T-helper 17 cell (primary cell): ENCODE data around the gene RAB34. TPM values are rescaled to one million over a fixed set of nuclear protein-coding genes. Genes with fewer than 3 reads are reported as not detected.

Experiments
- ATAC-seq: fragments of 150-1000 bp; cut with Tn5 transposase; 2 replicates; pipeline ENCODE4 v1.10.0; 2021; ENCODE audit warnings: mild to moderate bottlenecking, moderate library complexity
- DNase-seq, 3 donors: peaks; one replicate each; pipeline versions ENCODE4 v3.0.0 to v3.0.0-alpha.2; 2020 to 2021
- H3K9me3 ChIP-seq: one replicate; pipeline ENCODE4 v1.7.0; 2013; ENCODE audit warnings: low read length, mild to moderate bottlenecking; ENCODE audit not compliant: control insufficient read depth, poor library complexity, severe bottlenecking
- H3K27ac Mint-ChIP-seq: one replicate; pipeline ENCODE4 v1.8.0; 2022; ENCODE audit warnings: mild to moderate bottlenecking, moderate library complexity, mixed read lengths
- H3K27me3 Mint-ChIP-seq: one replicate; pipeline ENCODE4 v1.8.0; 2022; ENCODE audit warnings: mixed read lengths
- H3K36me3 Mint-ChIP-seq: one replicate; pipeline ENCODE4 v1.8.0; 2022; ENCODE audit warnings: low read depth, mixed read lengths
- H3K4me1 Mint-ChIP-seq: one replicate; pipeline ENCODE4 v1.8.0; 2022; ENCODE audit warnings: mild to moderate bottlenecking, mixed read lengths
- H3K4me3 Mint-ChIP-seq: one replicate; pipeline ENCODE4 v1.8.0; 2022; ENCODE audit warnings: mild to moderate bottlenecking, moderate library complexity, mixed read lengths
- total RNA-seq, 4 donors: library from RNA in 2 of 4; stranded (reverse) in 2 of 4; gene quantifications; one replicate each; pipeline ENCODE4 v1.2.3 and lab custom pipeline; 2022 to 2026

The RAB34 gene
- total RNA-seq, 2 donors from 2014 or later = 8.3 to 24.3 TPM

DNA sequence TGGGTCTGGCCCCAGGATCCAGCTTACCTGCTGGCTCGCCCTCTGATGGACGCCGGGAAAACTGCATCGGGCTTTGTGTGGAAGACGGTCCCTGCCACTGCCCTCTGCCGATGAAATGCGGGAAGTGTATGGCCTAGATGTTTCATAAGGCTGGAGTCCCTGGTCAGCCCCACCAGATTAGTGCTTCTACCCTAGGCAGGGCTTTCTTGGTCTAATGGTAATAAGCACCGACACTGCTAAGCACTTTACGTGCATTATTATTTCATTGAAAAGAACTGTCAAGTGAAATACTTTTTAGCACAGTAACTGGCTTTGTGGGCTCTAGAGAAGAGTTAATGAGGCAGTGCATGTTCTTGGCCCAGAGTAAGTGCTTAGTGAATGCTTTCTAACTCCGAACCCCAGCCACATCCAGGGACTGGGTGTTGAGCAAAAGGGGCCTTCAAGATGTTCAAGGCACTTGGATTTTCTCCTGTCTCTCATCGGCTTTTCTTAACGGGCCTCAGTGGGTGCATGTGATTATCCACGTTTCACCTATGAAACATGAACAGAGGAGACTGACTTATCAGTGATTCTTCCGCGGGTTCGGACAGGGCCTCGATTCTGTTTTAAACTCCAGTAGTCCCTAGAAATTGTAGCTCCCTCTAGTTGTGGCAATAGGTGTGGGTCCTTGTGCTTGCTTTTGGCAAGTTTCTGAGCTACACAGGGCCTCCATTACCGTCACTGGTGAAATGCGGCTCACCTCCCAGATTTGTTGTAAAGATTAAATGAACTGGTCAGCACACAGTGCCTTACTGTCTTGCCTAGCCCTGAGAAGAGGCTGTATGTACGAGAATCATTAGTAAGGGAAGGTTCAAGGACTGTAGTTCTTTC is 32.7 kb upstream of the RAB34 start:
- DNase-seq (peak; percentile 79 to 85 (median 79)), ATAC-seq (peak; percentile 89)
- no peaks in the 10 kb centered on the region for H3K9me3 ChIP-seq
- no peaks in the 10 kb centered on the region for H3K36me3 Mint-ChIP-seq
- H3K27ac Mint-ChIP-seq = peak overlapping the region; percentile 8
- no peak overlapping the region for H3K4me3 Mint-ChIP-seq
- no peaks in the 10 kb centered on the region for H3K27me3 Mint-ChIP-seq
- peaks cover 4% of the 10 kb centered on the region for H3K4me1 Mint-ChIP-seq

DNA sequence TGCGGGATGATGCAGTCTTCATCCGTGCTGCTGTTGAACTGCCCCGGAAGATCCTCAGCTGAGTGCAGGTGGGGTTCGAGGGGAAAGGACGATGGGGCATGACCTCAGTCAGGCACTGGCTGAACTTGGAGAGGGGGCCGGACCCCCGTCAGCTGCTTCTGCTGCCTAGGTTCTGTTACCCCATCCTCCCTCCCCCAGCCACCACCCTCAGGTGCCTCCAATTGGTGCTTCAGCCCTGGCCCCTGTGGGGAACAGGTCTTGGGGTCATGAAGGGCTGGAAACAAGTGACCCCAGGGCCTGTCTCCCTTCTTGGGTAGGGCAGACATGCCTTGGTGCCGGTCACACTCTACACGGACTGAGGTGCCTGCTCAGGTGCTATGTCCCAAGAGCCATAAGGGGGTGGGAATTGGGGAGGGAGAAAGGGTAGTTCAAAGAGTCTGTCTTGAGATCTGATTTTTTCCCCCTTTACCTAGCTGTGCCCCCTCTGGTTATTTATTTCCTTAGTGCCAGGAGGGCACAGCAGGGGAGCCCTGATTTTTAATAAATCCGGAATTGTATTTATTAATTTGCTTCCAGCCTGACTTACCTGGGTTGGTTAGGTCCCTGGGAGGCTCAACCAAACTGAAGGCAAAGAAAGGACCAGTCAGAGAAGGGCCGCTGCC is 32.0 kb upstream of the RAB34 start:
- Mint-ChIP-seq H3K27me3 (no peaks in the 10 kb centered on the region), H3K27ac (peak overlapping the region; percentile 8), H3K4me3 (no peak overlapping the region), H3K36me3 (no peaks in the 10 kb centered on the region), H3K4me1 (peaks cover 10% of the 10 kb centered on the region)
- H3K9me3 ChIP-seq = no peaks in the 10 kb centered on the region
- no peak for DNase-seq
- ATAC-seq = peak; percentile 10

DNA sequence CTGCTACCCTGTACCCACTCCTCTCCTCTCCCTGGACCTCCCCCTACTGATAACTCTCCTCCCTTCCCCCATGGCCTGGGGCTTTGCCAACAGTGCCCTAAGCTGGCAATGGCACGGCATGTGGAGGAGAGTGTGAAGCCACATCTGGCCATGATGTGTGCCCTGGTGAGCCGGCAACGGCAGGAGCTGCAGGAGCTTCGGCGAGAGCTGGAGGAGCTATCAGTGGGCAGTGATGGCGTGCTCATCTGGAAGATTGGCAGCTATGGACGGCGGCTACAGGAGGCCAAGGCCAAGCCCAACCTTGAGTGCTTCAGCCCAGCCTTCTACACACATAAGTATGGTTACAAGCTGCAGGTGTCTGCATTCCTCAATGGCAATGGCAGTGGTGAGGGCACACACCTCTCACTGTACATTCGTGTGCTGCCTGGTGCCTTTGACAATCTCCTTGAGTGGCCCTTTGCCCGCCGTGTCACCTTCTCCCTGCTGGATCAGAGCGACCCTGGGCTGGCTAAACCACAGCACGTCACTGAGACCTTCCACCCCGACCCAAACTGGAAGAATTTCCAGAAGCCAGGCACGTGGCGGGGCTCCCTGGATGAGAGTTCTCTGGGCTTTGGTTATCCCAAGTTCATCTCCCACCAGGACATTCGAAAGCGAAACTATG is 31.3 kb upstream of the RAB34 start:
- ATAC-seq (no peak), DNase-seq (no peak)
- H3K27ac Mint-ChIP-seq = no peak overlapping the region
- no peaks in the 10 kb centered on the region for H3K36me3 Mint-ChIP-seq
- no peaks in the 10 kb centered on the region for H3K9me3 ChIP-seq
- H3K27me3 Mint-ChIP-seq = no peaks in the 10 kb centered on the region
- H3K4me1 Mint-ChIP-seq = peaks cover 10% of the 10 kb centered on the region
- peak overlapping the region; percentile 25 for H3K4me3 Mint-ChIP-seq

DNA sequence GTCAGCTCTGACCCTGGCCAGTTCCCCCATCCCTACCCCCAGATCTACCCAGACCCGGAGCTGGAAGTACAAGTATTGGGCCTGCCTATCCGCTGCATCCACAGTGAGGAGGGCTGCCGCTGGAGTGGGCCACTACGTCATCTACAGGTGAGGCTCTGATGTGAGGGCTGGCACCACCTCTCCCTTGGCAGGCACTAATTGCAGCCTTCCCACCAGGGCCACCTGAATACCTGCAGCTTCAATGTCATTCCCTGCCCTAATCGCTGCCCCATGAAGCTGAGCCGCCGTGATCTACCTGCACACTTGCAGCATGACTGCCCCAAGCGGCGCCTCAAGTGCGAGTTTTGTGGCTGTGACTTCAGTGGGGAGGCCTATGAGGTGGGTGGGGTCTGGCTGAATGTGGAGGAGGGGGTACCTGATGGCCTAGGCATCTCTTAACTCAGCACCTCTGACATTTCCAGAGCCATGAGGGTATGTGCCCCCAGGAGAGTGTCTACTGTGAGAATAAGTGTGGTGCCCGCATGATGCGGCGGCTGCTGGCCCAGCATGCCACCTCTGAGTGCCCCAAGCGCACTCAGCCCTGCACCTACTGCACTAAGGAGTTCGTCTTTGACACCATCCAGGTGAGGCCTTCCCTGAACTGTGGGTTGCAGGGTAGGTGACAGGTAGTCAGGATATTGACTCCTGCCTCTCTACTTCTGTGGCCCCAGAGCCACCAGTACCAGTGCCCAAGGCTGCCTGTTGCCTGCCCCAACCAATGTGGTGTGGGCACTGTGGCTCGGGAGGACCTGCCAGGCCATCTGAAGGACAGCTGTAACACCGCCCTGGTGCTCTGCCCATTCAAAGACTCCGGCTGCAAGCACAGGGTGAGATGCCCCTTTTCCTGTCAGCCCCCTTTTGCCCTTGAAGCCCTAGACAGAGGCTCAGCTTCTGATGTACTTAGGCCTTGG is 30.4 kb upstream of the RAB34 start:
- no peak for DNase-seq
- Mint-ChIP-seq H3K27me3 (no peaks in the 10 kb centered on the region), H3K27ac (peak overlapping the region; percentile 2), H3K4me1 (peaks cover 12% of the 10 kb centered on the region), H3K36me3 (no peaks in the 10 kb centered on the region), H3K4me3 (no peak overlapping the region)
- no peaks in the 10 kb centered on the region for H3K9me3 ChIP-seq
- no peak for ATAC-seq

DNA sequence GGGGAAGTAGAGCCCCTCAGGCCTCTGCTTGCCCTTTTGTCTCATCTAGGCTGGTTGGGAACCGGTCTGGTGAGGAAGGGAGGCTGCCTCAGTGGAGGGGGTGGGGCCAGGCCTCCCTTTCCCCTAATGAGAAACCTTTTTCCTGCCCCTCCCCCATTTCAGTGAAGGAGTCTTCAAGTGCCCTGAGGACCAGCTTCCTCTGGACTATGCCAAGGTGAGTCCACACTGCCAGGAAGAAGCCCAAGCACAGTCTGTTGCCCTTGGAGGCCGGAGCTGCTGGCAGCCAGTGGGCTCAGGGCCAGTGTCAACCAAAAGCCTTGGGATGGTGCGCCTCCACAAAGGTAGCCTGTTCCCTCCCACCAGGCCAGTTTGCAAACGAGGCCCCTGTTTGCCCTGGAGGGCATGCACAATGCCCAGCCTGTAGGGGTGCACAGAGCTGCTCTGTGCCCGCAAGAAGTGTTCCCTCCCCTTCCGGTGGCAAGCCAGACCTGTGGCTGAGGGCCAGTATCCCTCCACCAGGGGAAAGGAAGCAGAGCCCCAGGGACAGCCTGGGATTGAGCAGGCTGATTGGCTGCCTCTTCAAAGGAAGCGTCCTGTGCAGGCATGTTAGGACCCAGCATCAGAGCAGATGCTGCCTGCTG is 29.5 kb upstream of the RAB34 start:
- ATAC-seq = no peak
- H3K9me3 ChIP-seq = no peaks in the 10 kb centered on the region
- peaks cover 13% of the 10 kb centered on the region for H3K4me1 Mint-ChIP-seq
- no peak for DNase-seq
- H3K27ac Mint-ChIP-seq = peak overlapping the region; percentile 86
- no peaks in the 10 kb centered on the region for H3K36me3 Mint-ChIP-seq
- H3K4me3 Mint-ChIP-seq = no peak overlapping the region
- H3K27me3 Mint-ChIP-seq = no peaks in the 10 kb centered on the region

DNA sequence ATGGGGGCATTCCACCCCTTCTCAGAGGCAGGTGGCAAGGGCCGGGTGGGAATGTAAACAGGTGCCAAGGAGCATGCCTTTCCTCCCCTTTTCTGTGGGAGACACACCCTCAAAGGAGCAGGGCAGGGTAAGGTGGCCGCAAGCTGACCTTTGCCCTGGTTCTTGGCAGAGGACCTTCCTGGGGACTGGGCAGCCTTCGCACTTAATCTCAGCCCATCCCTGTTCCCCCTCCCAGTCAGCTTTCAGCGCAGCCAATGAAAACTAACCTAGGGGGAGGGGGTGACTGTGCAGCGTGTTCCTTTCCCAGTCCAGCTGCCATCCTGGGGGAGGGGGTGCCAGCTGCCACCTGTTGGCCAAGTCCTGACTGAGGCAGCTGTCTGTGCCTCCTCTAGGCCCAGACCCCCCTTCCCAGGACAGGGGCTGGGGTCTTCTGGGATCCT is 29.0 kb upstream of the RAB34 start:
- Mint-ChIP-seq H3K4me1 (peaks cover 13% of the 10 kb centered on the region), H3K27ac (peak overlapping the region; percentile 86), H3K36me3 (no peaks in the 10 kb centered on the region), H3K4me3 (peak overlapping the region; percentile 89), H3K27me3 (no peaks in the 10 kb centered on the region)
- no peaks in the 10 kb centered on the region for H3K9me3 ChIP-seq
- DNase-seq (no peak), ATAC-seq (no peak)

DNA sequence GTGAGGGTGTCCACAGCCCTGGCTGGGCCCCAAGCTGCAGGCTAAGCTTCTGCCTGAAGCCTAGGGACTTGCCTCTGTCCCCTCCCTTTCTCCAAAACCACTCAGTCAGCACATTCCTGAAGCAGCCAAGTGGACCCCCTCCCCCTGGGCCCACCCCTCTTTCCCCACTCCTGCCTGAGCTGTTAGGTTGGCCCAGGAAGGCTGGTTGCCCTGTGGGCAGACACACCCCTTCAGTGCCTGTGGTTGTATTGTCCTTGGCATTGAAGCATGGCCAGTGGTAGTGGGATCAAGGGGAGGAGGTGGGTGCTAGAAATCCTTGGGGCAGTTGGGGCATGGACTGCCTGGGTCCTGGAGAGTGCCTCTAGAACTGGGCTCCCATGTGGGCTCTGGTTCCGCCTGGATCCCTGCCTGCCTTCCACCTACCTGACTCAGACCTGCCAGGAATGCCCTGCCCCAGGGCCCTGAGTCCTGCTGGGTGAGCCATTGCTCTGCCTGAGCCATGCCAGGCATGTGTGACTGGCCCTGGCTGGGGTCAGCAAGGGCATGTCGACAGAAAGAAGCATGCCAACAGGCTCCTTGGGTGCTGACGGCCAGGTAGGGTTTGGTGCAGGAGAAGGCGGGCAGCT is 28.2 kb upstream of the RAB34 start:
- Mint-ChIP-seq H3K36me3 (no peaks in the 10 kb centered on the region), H3K27me3 (no peaks in the 10 kb centered on the region), H3K4me1 (peaks cover 13% of the 10 kb centered on the region), H3K27ac (peak overlapping the region; percentile 86), H3K4me3 (peak overlapping the region; percentile 89)
- no peaks in the 10 kb centered on the region for H3K9me3 ChIP-seq
- DNase-seq = no peak
- no peak for ATAC-seq

DNA sequence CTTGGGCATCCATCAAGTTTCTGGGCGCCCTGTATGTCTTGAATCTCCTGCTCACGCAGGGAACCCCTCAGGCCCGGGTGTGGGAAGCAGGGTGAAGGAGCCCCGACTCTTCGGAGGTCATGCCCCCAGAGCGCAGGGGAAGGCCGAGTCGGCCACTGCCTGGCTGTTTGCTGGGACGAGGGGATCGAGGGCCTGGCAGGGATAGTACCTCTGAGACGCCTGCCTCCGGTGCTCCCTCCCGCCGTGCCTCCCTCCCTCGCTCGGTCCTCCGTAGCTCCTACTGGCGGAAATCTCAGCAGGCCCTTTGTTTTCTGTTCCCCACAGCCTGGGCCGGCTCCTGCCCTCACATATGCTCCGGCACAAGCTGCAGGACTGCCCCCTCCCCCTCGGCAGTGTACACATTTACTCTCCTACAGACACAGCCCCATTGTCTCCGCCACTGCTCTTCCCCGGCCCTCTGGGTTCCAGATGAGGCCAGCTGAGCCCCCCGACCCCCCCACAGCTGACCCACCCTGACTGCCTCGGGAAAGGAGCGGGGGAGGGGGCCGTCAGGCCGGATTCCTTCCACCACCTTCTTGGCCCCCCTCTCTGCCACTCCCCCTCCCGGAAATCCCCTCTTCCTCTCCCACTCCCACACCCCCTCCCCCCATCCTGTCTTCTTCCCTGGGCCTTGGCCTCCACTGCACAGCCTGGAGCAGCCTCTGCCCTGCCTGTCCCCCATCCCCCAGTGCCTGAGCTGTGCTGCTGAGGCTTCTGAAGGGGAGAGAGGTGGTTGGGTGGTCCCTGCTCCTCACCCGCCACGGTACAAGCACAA is 27.5 kb upstream of the RAB34 start:
- DNase-seq = no peak
- ATAC-seq = peak; percentile 6
- peak overlapping the region; percentile 86 for H3K27ac Mint-ChIP-seq
- no peaks in the 10 kb centered on the region for H3K27me3 Mint-ChIP-seq
- no peaks in the 10 kb centered on the region for H3K36me3 Mint-ChIP-seq
- peaks cover 13% of the 10 kb centered on the region for H3K4me1 Mint-ChIP-seq
- H3K4me3 Mint-ChIP-seq = peak overlapping the region; percentile 89
- H3K9me3 ChIP-seq = no peaks in the 10 kb centered on the region

DNA sequence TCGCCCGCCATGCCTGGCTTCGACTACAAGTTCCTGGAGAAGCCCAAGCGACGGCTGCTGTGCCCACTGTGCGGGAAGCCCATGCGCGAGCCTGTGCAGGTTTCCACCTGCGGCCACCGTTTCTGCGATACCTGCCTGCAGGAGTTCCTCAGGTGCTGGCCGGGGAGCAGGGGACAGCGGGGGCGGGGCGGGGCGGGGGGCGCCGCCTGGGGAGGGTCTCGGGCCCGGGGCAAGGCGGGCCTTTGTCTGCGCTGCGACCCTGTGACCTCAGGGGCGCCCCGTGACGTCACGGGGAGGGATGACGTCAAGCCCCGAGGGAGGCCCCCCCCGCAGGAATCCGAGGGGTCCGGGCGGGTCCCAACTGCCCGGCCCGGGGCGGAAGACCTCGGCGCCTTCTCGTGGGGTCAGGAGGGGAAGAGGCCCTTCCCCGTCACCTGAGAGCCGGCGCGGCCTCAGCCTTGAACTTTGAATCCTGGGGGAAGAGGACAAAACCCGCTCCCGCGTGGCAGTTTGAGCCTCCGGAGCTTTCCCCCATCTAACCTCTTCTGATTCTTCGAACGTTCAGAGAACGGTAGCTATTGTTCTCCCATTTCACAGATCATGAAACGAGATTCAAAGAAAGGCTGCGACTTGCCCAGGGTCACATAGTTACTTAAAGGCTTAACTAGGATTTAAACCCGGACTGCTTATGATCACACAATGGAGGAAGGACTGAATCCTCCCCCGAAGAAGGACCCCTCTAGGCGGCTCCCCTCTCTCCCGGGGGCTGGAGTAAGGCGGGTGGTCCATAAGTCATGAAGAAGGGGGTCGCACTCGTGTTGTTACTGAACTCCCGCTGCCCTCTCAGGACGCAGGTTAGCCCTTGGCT is 26.7 kb upstream of the RAB34 start:
- H3K27me3 Mint-ChIP-seq = no peaks in the 10 kb centered on the region
- peaks cover 13% of the 10 kb centered on the region for H3K4me1 Mint-ChIP-seq
- H3K9me3 ChIP-seq = no peaks in the 10 kb centered on the region
- H3K4me3 Mint-ChIP-seq = peak overlapping the region; percentile 89
- DNase-seq = peak; percentile 44 to 56 (median 55)
- peak; percentile 53 for ATAC-seq
- H3K36me3 Mint-ChIP-seq = no peaks in the 10 kb centered on the region
- peak overlapping the region; percentile 86 for H3K27ac Mint-ChIP-seq

DNA sequence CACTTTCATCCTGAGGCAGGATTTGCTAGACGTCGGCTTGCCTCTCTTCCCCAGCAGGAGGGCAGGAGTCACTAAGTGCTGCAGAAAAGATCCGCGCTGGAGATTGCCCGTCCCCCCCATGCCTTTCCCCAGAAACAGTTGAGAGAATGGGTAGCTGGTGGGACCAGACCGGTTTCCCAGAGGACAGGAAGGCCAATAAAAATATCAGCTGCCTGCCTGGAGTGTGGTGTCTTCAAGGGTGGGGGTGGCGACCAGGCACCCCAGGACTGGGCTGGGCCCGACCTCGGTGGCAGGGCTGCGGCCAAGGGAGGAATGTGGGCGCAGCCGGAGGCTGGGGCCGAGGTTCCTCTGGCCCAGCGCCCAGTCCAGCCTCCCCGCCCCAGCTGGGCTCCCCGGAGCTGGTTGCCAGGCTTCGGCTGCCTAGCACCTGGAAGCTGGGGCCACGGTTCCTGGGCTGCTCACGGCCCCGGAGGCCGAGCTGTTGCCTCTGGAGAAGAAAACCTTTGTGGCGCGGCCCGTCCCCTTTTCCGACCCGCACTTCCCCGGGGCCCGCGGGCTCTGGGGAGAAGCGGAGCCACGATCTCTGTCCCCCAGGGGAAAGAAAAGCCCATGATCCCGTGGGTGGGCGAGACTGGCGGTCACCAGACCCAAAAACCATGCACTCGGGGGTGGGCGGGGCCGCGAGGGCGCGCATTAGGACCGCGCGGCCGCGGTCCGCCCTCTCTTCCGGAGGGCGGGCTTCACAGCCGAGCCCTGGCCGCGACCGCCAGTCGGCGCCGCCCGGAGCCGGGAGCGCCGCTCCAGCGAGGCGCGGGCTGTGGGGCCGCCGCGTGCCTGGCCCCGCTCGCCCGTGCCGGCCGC is 25.8 kb upstream of the RAB34 start, which contains the start of gene TRAF4:
TSS of gene TRAF4 (plus strand) at position 769 of the 861 bp plus-strand sequence. CDS start 102 bp downstream, outside the sequence.
- ATAC-seq (peak; percentile 88), DNase-seq (peak; percentile 60 to 80 (median 73))
- Mint-ChIP-seq H3K27me3 (no peaks in the 10 kb centered on the region), H3K36me3 (peaks cover under 1% of the 10 kb centered on the region), H3K4me1 (peaks cover 20% of the 10 kb centered on the region), H3K27ac (peak within 1 kb of the TSS; percentile 86), H3K4me3 (peak within 1 kb of the TSS; percentile 89)
- no peaks in the 10 kb centered on the region for H3K9me3 ChIP-seq
